Panc1 (cell line): Measurements from ENCODE around the gene COL23A1. TPM values are rescaled to one million over a fixed set of nuclear protein-coding genes. Genes with fewer than 3 reads are reported as not detected.

ENCODE experiments used
- ATAC-seq: fragments of 200-7000 bp; cut with Tn5 transposase; 2 replicates; pipeline ENCODE4 v1.9.1; 2020; ENCODE audit warnings: mild to moderate bottlenecking, moderate library complexity
- BruUV-seq: library from RNA; stranded (reverse); fragments of 400-500 nt; replicated peaks from 2 replicates; lab custom pipeline; 2021; lab: Mats Ljungman, UMichigan
- CTCF ChIA-PET: fragments of 300-600 bp; sonication (Branson Sonifier 250); formaldehyde crosslinking; loops from one replicate; lab custom pipeline; 2022; ENCODE audit warnings: antibody characterized with exemption; lab: Charles Lee
- POLR2A ChIA-PET: fragments of 300-600 bp; sonication (Branson Sonifier 250); formaldehyde crosslinking; loops from one replicate; lab custom pipeline; 2022; ENCODE audit warnings: antibody characterized with exemption; lab: Charles Lee
- DNase-seq: peaks from one replicate; pipeline ENCODE4 v3.0.0-alpha.2; 2010; ENCODE audit warnings: low read depth, low spot score
- H3K27ac ChIP-seq: 2 replicates; pipeline ENCODE4 v1.5.1; 2011; ENCODE audit warnings: mild to moderate bottlenecking, low read length, inconsistent platforms
- H3K27me3 ChIP-seq: fragments of 200-500 bp; sonication (Bioruptor generic); 2 replicates; pipeline ENCODE4 v1.6.0; 2014; ENCODE audit warnings: low read length, inconsistent platforms; ENCODE audit not compliant: control insufficient read depth, insufficient read depth
- H3K36me3 ChIP-seq: fragments of 200-500 bp; sonication (Bioruptor generic); 2 replicates; pipeline ENCODE4 v1.5.1; 2014; ENCODE audit warnings: inconsistent platforms, mild to moderate bottlenecking, low read length, moderate library complexity; ENCODE audit not compliant: control insufficient read depth, insufficient read depth
- H3K4me1 ChIP-seq: 2 replicates; pipeline ENCODE4 v1.5.1; 2011; ENCODE audit warnings: inconsistent platforms, mild to moderate bottlenecking, low read length, moderate library complexity; ENCODE audit not compliant: control insufficient read depth, insufficient read depth
- H3K4me3 ChIP-seq, 2 experiments: 2 replicates each; pipeline ENCODE4 v1.5.1; 2011 to 2012; ENCODE audit warnings: low read depth in 2 of 2, low read length in 2 of 2, mild to moderate bottlenecking in 2 of 2, inconsistent platforms in 1 of 2, moderate library complexity in 1 of 2
- H3K9me3 ChIP-seq: fragments of 200-500 bp; sonication (Bioruptor generic); 2 replicates; pipeline ENCODE4 v1.5.1; 2014; ENCODE audit warnings: low read depth, mild to moderate bottlenecking, inconsistent platforms, low read length, moderate library complexity; ENCODE audit not compliant: control insufficient read depth, insufficient read depth
- POLR2AphosphoS5 ChIP-seq: IDR thresholded peaks from 2 replicates; pipeline ENCODE4 v1.6.1; 2012; ENCODE audit warnings: mild to moderate bottlenecking, low read depth, low read length, moderate library complexity
- SIN3A ChIP-seq: IDR thresholded peaks from 2 replicates; pipeline ENCODE4 v1.6.1; 2012; ENCODE audit warnings: low read depth, mild to moderate bottlenecking, low read length, moderate library complexity, borderline replicate concordance; ENCODE audit not compliant: insufficient read depth
- TCF7L2 ChIP-seq: IDR thresholded peaks from 2 replicates; pipeline ENCODE4 v1.6.1; 2011; ENCODE audit warnings: mild to moderate bottlenecking, low read depth, low read length, inconsistent platforms
- in situ Hi-C: cut with HindIII; loops from 2 replicates; pipeline ENCODE4 v1.10.0; 2016; ENCODE audit warnings: low sequenced_read_pairs, low pct_unique_long_range_greater_than_20kb
- intact Hi-C: fragments of 100-400 bp; cut with micrococcal nuclease; formaldehyde crosslinking; loops from one replicate; pipeline ENCODE4 v1.10.0; 2022; ENCODE audit not compliant: unreplicated experiment
- total RNA-seq: library from RNA; stranded (reverse); gene quantifications from one replicate; pipeline ENCODE4 v1.2.1, GENCODE V29; 2021; ENCODE audit not compliant: unreplicated experiment
- TF ChIP-seq, protein P1 (sequence below): fragments of 450-650 bp; IDR thresholded peaks from 2 replicates; pipeline ENCODE4 v1.5.1; 2017; ENCODE audit warnings: mild to moderate bottlenecking
- TF ChIP-seq, protein P2 (sequence below), 2 experiments: IDR thresholded peaks; 2 replicates each; pipeline ENCODE4 v1.6.1; 2011 to 2012; ENCODE audit warnings: low read depth in 2 of 2, control low read depth in 1 of 2, low read length in 1 of 2, mild to moderate bottlenecking in 1 of 2, moderate library complexity in 1 of 2; ENCODE audit not compliant: insufficient read depth in 1 of 2

The COL23A1 gene
- total RNA-seq, 1 experiment from 2014 or later: 0.05 TPM

GRCh38 chr5:178341091-178341850 lies 248.9 kb downstream of the COL23A1 start:
- Histone ChIP-seq H3K27ac (no peak overlapping the region), H3K9me3 (no peaks in the 10 kb centered on the region), H3K27me3 (peaks cover 2% of the 10 kb centered on the region), H3K36me3 (no peaks in the 10 kb centered on the region), H3K4me3 (no peak overlapping the region), H3K4me1 (no peaks in the 10 kb centered on the region)
- DNase-seq (no peak), ATAC-seq (no peak)
- POLR2A ChIA-PET: no interaction called here
- no TSS peak for BruUV-seq
- TF ChIP-seq TCF7L2: no peak
- no peak for TF ChIP-seq POLR2AphosphoS5
- no peak for TF ChIP-seq SIN3A
- TF ChIP-seq, protein P1, sequence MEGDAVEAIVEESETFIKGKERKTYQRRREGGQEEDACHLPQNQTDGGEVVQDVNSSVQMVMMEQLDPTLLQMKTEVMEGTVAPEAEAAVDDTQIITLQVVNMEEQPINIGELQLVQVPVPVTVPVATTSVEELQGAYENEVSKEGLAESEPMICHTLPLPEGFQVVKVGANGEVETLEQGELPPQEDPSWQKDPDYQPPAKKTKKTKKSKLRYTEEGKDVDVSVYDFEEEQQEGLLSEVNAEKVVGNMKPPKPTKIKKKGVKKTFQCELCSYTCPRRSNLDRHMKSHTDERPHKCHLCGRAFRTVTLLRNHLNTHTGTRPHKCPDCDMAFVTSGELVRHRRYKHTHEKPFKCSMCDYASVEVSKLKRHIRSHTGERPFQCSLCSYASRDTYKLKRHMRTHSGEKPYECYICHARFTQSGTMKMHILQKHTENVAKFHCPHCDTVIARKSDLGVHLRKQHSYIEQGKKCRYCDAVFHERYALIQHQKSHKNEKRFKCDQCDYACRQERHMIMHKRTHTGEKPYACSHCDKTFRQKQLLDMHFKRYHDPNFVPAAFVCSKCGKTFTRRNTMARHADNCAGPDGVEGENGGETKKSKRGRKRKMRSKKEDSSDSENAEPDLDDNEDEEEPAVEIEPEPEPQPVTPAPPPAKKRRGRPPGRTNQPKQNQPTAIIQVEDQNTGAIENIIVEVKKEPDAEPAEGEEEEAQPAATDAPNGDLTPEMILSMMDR: no peak
- TF ChIP-seq, protein P2, sequence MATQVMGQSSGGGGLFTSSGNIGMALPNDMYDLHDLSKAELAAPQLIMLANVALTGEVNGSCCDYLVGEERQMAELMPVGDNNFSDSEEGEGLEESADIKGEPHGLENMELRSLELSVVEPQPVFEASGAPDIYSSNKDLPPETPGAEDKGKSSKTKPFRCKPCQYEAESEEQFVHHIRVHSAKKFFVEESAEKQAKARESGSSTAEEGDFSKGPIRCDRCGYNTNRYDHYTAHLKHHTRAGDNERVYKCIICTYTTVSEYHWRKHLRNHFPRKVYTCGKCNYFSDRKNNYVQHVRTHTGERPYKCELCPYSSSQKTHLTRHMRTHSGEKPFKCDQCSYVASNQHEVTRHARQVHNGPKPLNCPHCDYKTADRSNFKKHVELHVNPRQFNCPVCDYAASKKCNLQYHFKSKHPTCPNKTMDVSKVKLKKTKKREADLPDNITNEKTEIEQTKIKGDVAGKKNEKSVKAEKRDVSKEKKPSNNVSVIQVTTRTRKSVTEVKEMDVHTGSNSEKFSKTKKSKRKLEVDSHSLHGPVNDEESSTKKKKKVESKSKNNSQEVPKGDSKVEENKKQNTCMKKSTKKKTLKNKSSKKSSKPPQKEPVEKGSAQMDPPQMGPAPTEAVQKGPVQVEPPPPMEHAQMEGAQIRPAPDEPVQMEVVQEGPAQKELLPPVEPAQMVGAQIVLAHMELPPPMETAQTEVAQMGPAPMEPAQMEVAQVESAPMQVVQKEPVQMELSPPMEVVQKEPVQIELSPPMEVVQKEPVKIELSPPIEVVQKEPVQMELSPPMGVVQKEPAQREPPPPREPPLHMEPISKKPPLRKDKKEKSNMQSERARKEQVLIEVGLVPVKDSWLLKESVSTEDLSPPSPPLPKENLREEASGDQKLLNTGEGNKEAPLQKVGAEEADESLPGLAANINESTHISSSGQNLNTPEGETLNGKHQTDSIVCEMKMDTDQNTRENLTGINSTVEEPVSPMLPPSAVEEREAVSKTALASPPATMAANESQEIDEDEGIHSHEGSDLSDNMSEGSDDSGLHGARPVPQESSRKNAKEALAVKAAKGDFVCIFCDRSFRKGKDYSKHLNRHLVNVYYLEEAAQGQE (IDR thresholded peaks at IDR 0.05; ENCODE audit: insufficient read depth in 1 of 2, low read depth in 2 of 2, low read length in 1 of 2): no peak
- intact Hi-C loops: no loop called here
- CTCF ChIA-PET: no interaction called here
- in situ Hi-C loops: no loop called here

DNA sequence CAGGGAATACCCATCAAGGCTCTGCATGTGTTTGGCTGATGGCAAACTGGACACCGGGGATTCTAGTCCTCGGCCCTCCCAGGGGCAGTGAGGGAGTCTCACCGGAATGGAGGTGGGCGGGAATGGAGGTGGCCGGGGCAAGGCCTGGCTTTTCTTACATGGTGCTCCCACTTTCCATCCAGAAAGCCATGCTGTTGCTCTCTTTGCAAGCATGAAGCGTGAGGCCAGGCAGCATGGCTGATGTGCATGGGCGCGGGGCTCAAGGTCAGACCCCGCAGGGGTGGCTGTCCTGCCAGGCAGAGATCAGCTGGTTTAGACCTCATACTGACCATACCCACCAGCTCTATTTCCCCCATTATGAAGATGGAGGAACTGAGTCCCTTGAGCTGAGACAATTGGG lies 249.6 kb downstream of the COL23A1 start:
- peaks cover 4% of the 10 kb centered on the region for H3K27me3 ChIP-seq
- CTCF ChIA-PET: no interaction called here

More for the DNA sequence above, 249.6 kb downstream of the COL23A1 start:
- TF ChIP-seq TCF7L2 (no peak), SIN3A (no peak), POLR2AphosphoS5 (no peak)
- TF ChIP-seq, protein P2 (IDR thresholded peaks at IDR 0.05; ENCODE audit: insufficient read depth in 1 of 2, low read depth in 2 of 2, low read length in 1 of 2): no peak
- TF ChIP-seq, protein P1: no peak
- ATAC-seq (no peak), DNase-seq (no peak)
- in situ Hi-C loops (no loop called here), intact Hi-C loops (no loop called here)
- H3K36me3 ChIP-seq: no peaks in the 10 kb centered on the region
- no peak overlapping the region for H3K27ac ChIP-seq
- no peaks in the 10 kb centered on the region for H3K4me1 ChIP-seq
- H3K9me3 ChIP-seq: no peaks in the 10 kb centered on the region
- POLR2A ChIA-PET: no interaction called here
- no peak overlapping the region for H3K4me3 ChIP-seq
- BruUV-seq: no TSS peak
